ENCODE measurements around the gene GJC2. TPM values are rescaled to one million over a fixed set of nuclear protein-coding genes. Genes with fewer than 3 reads are reported as not detected.
"Not testable (repeated sequence)": the region's sequence is repeated elsewhere in the genome, so short reads cannot be mapped to it uniquely, and the experiment has no call there.

GJC2 gene
- total RNA-seq, 1 donor from 2014 or later = 0.50 TPM

- ATAC-seq (no peak), DNase-seq (ENCODE audit: low spot score) (no peak)
Measured at GRCh38 chr1:228184152-228184551, 34.4 kb downstream of the GJC2 start.

- DNase-seq (ENCODE audit: low spot score) = no peak
- ATAC-seq = no peak
Measured at GRCh38 chr1:228185641-228185965, 35.9 kb downstream of the GJC2 start.

- ATAC-seq; DNase-seq (ENCODE audit: low spot score): not testable (repeated sequence)
Measured at GRCh38 chr1:228188249-228188648, 38.5 kb downstream of the GJC2 start.

- no peak for DNase-seq (ENCODE audit: low spot score)
- ATAC-seq = no peak
Measured at GRCh38 chr1:228190182-228190581, 40.5 kb downstream of the GJC2 start.

- DNase-seq (ENCODE audit: low spot score) (no peak), ATAC-seq (no peak)
Measured at GRCh38 chr1:228190778-228191177, 41.0 kb downstream of the GJC2 start.

- DNase-seq (ENCODE audit: low spot score) (no peak), ATAC-seq (no peak)
Measured at GRCh38 chr1:228194436-228194835, 44.7 kb downstream of the GJC2 start.

- no peak for ATAC-seq
- DNase-seq (ENCODE audit: low spot score) = no peak
Measured at GRCh38 chr1:228194921-228195812, 45.4 kb downstream of the GJC2 start.

GRCh38 chr1:228197555-228198147 is 47.9 kb downstream of the GJC2 start:
- DNase-seq (ENCODE audit: low spot score) (no peak), ATAC-seq (no peak)

- DNase-seq (ENCODE audit: low spot score) = no peak
- no peak for ATAC-seq
Measured at GRCh38 chr1:228198977-228199590, 49.4 kb downstream of the GJC2 start.

- no peak for ATAC-seq
- DNase-seq (ENCODE audit: low spot score) = no peak
Measured at GRCh38 chr1:228204958-228205357, 55.2 kb downstream of the GJC2 start.

GRCh38 chr1:228205526-228206436 is 56.1 kb downstream of the GJC2 start:
- no peak for DNase-seq (ENCODE audit: low spot score)
- peak; percentile 50 for ATAC-seq

- peak; percentile 37 for DNase-seq (ENCODE audit: low spot score)
- peak; percentile 10 for ATAC-seq
Measured at GRCh38 chr1:228206582-228207351, 57.0 kb downstream of the GJC2 start.

GRCh38 chr1:228207381-228207810 is 57.7 kb downstream of the GJC2 start:
- ATAC-seq = no peak
- no peak for DNase-seq (ENCODE audit: low spot score)

- no peak for ATAC-seq
- no peak for DNase-seq (ENCODE audit: low spot score)
Measured at GRCh38 chr1:228207851-228208821, 58.4 kb downstream of the GJC2 start, which contains the start of gene OBSCN. OBSCN (plus strand) TSS chr1:228208044; CDS start chr1:228211784, 3,740 bp downstream.

- ATAC-seq = no peak
Measured at GRCh38 chr1:228208831-228209551, 59.3 kb downstream of the GJC2 start.

More at GRCh38 chr1:228208831-228209551, 59.3 kb downstream of the GJC2 start:
- no peak for DNase-seq (ENCODE audit: low spot score)
